ENCODE measurements around the gene CYTH2.

Gene CYTH2

GRCh38 chr19:48510421-48511268 is 41.5 kb downstream of the CYTH2 start:
- DNase-seq (ENCODE audit: low read depth), result no peak
- no peak overlapping the region for H3K4me3 ChIP-seq (ENCODE audit: low read length)
- TF ChIP-seq CTCF (conservative IDR thresholded peaks at IDR 0.05; ENCODE audit: low read length), result no peak

- H3K4me3 ChIP-seq (ENCODE audit: low read length), result no peak overlapping the region
- DNase-seq (ENCODE audit: low read depth), result no peak
- no peak for TF ChIP-seq CTCF (conservative IDR thresholded peaks at IDR 0.05; ENCODE audit: low read length)
These were observed 42.2 kb downstream of the CYTH2 start for GRCh38 chr19:48511321-48511731.

GRCh38 chr19:48511800-48512503 is 42.8 kb downstream of the CYTH2 start, which contains the start of gene LMTK3:
TSS of gene LMTK3 (minus strand) at chr19:48511835. CDS start at chr19:48511576, 259 bp downstream.
- TF ChIP-seq CTCF (conservative IDR thresholded peaks at IDR 0.05; ENCODE audit: low read length), result no peak
- no peak for DNase-seq (ENCODE audit: low read depth)
- no peak within 1 kb of the TSS for H3K4me3 ChIP-seq (ENCODE audit: low read length)

- no peak for DNase-seq (ENCODE audit: low read depth)
- no peak for TF ChIP-seq CTCF (conservative IDR thresholded peaks at IDR 0.05; ENCODE audit: low read length)
- H3K4me3 ChIP-seq (ENCODE audit: low read length), result no peak overlapping the region
These were observed 43.5 kb downstream of the CYTH2 start for GRCh38 chr19:48512504-48513288.

GRCh38 chr19:48513289-48514122 is 44.3 kb downstream of the CYTH2 start:
- peak overlapping the region; percentile 60 for H3K4me3 ChIP-seq (ENCODE audit: low read length)
- peak; percentile 53 for DNase-seq (ENCODE audit: low read depth)
- no peak for TF ChIP-seq CTCF (conservative IDR thresholded peaks at IDR 0.05; ENCODE audit: low read length)

GRCh38 chr19:48514123-48514458 is 44.9 kb downstream of the CYTH2 start:
- no peak for DNase-seq (ENCODE audit: low read depth)
- no peak for TF ChIP-seq CTCF (conservative IDR thresholded peaks at IDR 0.05; ENCODE audit: low read length)
- H3K4me3 ChIP-seq (ENCODE audit: low read length), result no peak overlapping the region

Data from AG10803 (cell line).